GM21447 (cell line): Measurements from ENCODE around the gene FOSL1.
A peak's percentile ranks its signal among the peaks of the same experiment; 100 is the strongest.

ENCODE experiments used
- ATAC-seq: cut with Tn5 transposase; IDR thresholded peaks from one replicate; pipeline ENCODE4 v1.9.1; 2021; ENCODE audit not compliant: unreplicated experiment

The FOSL1 gene

DNA sequence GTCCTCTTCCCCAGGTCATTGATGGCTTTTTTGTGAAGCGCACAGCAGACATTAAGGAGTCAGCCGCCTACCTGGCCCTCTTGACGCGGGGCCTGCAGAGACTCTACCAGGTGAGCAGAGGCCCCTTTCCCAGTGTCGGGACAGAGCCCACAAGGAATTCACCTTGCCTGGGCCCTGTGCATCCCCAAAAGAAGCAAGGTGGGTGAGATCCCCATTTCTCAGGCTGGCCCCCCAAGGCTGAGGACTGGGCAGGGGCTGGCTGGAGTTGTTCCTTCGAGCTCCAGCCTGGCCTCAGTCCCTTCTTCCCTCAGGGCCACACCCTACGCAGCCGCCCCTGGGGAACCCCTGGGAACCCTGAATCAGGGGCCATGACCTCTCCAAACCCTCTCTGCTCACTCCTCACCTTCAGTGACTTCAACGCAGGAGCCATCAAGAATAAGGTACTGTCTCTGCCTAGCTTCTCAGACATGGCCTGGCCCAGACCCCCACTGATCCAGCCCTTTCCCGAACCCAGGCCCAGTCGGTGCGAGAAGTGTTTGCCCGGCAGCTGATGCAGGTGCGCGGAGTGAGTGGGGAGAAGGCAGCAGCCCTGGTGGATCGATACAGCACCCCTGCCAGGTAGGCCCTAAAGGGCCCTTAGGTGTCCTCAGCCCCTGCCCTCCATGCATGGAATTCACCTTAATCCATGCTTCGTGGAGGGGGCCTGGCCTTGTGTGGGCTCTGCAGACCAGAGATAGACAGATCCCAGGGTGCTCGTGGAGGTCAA lies 35.3 kb downstream of the FOSL1 start:
- no peak for ATAC-seq

- ATAC-seq: no peak
Observed at GRCh38 chr11:65863889-65864705, 36.1 kb downstream of the FOSL1 start.

DNA sequence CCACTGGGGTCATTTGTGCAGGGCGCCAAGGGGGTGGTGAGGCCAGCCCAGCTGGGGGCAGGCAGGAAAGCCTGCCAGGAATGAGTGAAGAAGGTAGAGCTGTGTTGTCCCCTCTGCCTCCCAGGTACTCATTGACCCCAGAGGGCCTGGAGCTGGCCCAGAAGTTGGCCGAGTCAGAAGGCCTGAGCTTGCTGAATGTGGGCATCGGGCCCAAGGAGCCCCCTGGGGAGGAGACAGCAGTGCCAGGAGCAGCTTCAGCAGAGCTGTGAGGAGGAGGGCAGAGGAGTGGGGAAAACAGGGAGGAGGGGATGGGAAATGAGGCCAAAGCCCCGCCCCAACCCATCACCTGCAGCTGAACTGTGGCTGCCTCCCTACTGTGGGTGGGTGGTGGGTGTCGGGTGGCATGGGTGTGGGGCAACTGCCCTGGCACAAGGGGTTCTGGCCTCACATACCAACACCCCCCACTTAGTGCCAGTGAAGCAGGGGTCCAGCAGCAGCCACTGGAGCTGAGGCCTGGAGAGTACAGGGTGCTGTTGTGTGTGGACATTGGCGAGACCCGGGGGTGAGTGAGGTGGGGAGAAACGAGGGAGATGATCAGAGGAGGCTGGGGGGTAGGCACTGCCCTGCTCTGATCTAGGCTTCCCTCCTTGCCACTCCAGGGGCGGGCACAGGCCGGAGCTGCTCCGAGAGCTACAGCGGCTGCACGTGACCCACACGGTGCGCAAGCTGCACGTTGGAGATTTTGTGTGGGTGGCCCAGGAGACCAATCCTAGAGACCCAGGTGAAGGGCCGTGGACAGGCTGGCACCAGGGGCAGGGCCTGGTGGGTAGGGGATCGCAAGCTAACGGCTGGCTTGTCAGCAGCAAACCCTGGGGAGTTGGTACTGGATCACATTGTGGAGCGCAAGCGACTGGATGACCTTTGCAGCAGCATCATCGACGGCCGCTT lies 37.0 kb downstream of the FOSL1 start:
- ATAC-seq: no peak

DNA sequence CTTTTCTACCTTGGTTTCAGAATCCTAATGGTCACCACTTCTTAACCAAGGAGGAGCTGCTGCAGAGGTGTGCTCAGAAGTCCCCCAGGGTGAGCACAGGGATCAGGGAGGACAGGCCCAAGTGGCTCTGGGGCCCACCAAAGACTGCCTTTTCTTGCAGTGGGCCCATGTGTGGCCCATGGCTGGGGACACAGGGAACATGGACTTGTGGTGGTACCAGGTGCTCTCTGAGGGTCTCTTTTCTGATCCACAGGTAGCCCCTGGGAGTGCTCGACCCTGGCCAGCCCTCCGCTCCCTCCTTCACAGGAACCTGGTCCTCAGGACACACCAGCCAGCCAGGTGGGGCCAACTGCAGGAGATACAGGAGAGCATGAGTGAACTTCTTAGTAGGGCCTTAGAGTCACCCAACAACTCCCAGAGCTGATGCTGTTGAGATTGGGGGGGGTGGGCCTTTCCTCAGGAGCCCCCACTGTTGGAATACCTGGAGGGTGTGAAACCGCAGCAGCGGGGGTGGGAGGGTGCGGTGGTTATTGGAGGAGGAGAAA lies 37.9 kb downstream of the FOSL1 start:
- no peak for ATAC-seq

DNA sequence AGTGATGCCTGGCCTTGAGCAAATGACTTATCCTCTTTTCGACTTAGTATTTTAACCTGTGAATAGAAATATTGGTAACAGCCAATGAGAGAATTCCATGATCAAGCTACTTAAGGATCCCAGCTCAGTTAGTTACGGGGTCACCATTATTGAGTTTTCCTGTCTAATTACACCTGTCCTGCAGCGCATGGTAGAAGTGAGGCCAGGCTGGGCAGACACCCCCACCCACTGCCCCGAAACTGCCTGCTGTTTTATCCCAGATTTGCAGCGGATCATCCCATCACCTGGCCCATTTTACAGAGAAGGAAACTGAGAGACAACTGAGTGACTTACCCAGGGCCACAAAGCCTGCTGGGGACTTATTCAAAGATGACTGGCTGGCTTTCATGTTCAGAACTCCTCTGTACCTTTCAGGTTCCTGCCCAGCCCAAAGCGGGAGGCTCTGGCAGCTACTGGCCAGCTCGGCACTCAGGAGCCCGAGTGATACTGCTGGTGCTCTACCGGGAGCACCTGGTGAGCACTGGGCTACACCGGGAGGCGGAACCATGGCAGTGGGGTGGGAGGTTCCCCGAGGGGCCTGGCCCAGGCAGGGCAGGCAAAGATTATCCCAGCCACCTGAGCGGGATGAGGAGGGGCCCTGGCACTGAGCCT lies 38.5 kb downstream of the FOSL1 start:
- no peak for ATAC-seq

DNA sequence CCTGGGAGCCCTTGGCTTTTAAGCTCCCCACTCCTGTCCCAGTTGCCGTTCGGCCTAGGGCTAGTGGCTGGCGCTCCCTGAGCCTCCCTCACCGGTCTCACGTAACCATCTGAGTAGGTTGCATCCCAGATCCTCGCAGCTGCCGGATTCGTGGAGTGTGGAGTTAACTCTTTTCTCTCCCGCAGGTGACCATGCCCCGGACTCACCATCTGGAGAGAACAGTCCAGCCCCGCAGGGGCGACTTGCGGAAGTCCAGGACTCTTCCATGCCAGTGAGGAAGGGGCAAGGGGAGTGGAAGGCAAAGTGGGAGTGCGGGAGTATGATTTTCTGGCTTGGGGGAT lies 39.1 kb downstream of the FOSL1 start:
- no peak for ATAC-seq

DNA sequence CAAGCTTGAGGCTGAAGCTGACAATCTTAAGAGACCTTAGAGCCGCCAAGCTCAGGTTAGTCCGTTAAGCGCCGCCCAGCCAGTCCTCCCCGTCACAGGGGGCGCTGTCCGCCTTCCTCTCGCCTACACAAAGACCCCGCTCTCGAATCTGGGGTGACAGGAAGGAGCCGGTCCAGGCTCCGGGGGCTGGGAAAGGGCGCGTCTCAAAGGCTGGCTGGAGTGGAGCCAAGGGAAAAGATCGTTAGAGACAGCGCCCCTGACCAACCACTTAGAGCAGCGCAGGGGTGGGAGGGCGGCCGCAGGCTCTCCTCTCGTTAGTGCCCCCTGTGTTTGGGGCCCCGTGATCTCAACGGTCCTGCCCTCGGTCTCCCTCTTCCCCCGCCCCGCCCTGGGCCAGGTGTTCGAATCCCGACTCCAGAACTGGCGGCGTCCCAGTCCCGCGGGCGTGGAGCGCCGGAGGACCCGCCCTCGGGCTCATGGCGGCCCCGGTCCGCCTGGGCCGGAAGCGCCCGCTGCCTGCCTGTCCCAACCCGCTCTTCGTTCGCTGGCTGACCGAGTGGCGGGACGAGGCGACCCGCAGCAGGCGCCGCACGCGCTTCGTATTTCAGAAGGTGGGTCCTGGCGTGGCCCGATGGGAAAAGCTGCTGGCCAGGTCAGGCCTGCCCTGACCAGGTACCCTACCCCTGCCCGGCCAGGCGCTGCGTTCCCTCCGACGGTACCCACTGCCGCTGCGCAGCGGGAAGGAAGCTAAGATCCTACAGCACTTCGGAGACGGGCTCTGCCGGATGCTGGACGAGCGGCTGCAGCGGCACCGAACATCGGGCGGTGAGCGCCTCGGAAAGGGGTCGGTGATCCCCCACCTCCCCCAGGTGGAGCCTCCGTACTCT lies 39.7 kb downstream of the FOSL1 start, which contains the start of gene MUS81:
Gene MUS81 (plus strand): TSS at position 156 of the 887 bp plus-strand sequence. CDS start 321 bp downstream, at position 477.
- ATAC-seq: peak; percentile 37

GRCh38 chr11:65859812-65860277 lies 40.3 kb downstream of the FOSL1 start:
- no peak for ATAC-seq

DNA sequence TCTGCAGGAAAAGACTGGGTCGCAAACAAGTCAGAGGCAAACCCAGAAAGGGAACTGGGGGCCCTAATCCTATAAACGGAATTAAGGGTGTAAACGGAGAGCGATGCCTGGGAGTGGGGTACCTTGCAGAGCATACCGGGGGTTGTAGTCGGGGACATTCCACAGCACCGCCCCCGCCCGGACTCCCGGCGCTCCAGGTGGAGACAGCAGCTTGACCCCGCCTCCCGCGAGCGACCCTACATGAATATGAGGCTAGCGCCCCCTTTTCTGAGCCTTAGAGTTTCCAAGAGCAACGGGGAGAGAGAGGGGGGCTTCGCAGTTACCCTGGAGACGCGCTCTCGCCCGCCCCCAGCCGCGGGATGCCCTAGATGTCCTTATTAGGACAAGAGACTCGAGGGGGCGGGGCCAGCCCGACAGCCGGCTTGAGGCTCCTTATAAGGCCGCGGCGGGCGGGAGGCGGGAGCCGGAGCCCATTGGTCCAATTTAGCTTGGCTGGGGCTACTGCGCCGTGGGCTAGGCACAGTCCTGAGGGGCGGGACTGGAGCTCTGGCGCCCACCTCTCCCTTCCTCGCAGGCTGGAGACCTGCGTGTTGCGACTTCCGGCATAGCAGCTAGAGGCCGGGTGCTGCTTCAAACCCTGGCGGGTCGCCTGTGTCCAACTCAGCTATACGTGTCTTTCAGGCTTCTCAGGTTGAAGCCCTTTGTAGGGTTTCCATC lies 40.9 kb downstream of the FOSL1 start:
- peak; percentile 49 for ATAC-seq

- ATAC-seq: no peak
Observed at GRCh38 chr11:65858681-65859087, 41.5 kb downstream of the FOSL1 start.

DNA sequence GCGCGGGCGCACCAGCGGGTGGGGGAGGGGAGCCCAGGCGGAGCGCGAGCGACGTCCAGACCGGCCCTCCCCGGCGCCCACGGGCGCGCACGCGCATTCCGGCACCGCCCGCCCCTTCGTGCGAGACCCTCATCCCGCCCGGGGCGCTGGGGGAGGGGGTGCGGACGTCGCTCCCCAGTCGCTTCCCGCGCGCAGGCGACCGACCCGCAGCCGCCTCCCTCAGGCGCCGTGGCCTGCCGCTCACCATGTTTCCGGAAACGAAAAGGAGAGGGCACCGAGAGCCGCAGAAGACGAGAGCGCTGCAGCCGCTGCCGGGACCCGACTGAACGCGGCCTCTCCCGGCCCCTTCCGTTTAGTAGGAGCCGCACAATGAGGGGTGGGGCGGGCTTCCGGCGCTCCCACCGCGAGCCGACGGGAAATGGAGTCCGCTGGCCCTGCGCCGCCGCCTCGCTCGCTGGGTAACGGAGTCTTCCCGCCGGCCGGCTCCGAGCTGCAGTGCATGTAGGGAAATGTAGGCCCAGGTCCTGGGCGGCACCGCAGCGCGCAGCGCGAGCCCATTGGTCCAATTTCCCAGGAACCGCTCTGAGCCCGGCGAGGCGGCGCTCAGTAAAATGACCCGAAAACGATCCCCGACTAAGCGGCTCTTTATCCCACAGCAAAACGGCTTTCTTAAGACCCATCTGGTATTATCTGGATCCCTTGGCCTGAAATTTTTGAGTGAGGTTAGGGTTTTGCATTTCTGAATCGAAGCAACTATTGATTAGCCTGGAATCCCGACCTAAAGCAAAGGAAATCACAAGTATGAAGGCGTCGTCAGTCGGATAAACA lies 42.1 kb downstream of the FOSL1 start, which contains the start of gene CFL1:
Gene CFL1 (minus strand): TSS at position 328 of the 828 bp plus-strand sequence. CDS start 81 bp downstream, at position 247.
- peak; percentile 42 for ATAC-seq

DNA sequence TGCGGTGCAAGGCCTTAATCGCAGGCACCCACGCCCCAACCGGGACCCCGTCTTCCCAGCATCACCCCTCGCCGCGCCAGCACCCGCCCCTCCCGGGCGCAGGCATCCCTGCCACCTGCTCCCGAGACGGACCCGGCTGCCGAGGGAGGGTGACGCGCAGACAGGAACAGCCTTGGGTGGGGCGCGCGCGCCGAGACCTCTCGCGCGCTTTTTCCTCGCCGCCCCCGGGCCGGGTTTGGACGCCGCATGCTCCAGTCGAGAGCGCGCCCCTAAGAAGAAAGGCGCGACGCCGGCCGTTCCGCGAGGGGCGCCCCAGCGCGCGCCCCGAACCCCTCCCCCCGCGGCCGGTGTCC lies 42.7 kb downstream of the FOSL1 start:
- no peak for ATAC-seq

GRCh38 chr11:65856689-65857499 lies 43.3 kb downstream of the FOSL1 start:
- ATAC-seq: peak; percentile 30

- ATAC-seq: no peak
Observed at GRCh38 chr11:65855927-65856363, 44.2 kb downstream of the FOSL1 start.

DNA sequence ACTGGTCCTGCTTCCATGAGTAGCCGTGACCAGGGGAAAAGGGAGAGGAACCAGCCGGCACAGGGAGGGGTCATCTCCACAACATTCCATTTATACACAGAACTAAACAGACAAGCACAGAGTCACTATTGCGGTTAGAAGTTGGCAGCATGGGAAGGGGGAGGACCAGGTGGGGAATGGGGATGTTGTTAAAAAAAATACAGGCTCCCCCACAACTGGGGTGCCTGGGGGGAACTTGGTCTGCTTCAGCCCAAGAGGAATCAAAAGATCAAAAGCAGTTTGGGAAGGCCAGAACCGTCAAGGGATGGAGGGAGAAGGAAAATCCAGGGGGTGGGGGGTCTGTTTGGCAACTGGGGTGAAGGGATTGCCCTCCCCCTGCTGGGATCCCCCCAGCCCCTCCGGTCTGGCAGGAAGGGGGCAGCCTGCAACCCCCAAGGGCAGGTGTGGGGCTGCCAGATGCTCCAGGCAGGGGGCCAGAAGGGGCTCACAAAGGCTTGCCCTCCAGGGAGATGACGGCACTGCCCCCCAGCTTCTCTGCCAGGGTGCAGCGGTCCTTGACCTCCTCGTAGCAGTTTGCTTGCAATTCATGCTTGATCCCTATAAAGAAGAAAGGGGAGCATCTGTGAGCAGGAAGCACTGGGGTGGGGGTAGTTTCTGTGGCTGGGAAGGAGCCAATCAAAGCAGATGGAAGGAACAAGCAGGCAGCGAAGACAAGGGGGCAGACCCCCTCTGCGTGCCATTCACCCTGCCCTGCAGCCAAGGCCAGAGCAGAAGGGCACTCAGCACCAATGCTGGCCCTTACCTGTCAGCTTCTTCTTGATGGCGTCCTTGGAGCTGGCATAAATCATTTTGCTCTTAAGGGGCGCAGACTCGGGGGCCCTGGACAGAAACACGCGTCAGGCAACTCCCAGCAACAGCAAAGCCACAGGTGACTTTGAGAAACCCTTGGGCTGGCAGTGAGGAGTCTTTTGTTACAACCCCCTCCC lies 45.0 kb downstream of the FOSL1 start:
- ATAC-seq: no peak
